HG03565 (cell line): ENCODE measurements around the gene ZCCHC2.

Experiments
- ATAC-seq: cut with Tn5 transposase; IDR thresholded peaks from one replicate; pipeline ENCODE4 v1.9.1; 2021; ENCODE audit warnings: mild to moderate bottlenecking, moderate library complexity; ENCODE audit not compliant: unreplicated experiment

The ZCCHC2 gene

GRCh38 chr18:62574776-62575175, 52.0 kb downstream of the ZCCHC2 start:
- no peak for ATAC-seq

DNA sequence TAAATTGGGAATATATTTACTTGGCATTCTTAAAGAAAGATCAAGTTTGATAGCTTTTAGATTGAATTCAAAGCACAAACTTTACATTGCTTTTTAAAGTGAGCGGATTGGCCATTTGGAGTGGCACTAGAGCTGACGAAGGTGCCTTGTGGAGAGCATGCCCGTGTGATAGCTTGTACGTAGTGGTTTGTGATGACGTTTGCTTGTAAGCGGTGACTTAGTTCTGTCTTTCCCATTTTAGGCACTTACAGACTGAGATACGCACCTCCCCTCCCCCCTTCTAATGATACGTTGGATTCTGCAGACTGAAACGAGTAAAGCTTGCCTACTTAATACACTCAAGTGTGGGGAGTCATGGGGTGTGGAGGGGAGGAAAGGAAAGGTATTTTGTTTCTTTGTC, 53.4 kb downstream of the ZCCHC2 start:
- no peak for ATAC-seq

GRCh38 chr18:62576845-62577512, 54.2 kb downstream of the ZCCHC2 start:
- ATAC-seq = peak; percentile 45

DNA sequence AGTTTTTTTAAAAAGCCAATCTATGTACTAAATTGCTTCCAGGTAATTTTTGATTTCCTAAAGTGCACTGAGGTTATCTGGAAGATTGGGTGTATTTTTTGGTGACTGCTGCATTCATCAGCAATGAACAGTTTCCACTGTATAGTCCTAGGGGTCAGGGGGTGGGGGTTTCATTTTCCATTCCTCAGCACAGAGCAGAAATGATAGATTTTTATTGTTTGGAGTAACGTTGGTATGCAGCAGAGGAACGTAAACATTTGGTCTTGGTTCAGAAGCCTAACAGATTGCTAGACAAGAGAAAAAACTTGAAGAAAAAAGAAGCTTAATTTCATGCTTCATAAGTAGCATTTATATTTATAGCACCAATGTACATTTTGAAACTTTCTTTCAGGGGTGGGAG, 54.9 kb downstream of the ZCCHC2 start:
- ATAC-seq = no peak

GRCh38 chr18:62578980-62579511, 56.2 kb downstream of the ZCCHC2 start:
- no peak for ATAC-seq

- ATAC-seq = no peak
Measured at GRCh38 chr18:62583376-62583775, 60.6 kb downstream of the ZCCHC2 start.

DNA sequence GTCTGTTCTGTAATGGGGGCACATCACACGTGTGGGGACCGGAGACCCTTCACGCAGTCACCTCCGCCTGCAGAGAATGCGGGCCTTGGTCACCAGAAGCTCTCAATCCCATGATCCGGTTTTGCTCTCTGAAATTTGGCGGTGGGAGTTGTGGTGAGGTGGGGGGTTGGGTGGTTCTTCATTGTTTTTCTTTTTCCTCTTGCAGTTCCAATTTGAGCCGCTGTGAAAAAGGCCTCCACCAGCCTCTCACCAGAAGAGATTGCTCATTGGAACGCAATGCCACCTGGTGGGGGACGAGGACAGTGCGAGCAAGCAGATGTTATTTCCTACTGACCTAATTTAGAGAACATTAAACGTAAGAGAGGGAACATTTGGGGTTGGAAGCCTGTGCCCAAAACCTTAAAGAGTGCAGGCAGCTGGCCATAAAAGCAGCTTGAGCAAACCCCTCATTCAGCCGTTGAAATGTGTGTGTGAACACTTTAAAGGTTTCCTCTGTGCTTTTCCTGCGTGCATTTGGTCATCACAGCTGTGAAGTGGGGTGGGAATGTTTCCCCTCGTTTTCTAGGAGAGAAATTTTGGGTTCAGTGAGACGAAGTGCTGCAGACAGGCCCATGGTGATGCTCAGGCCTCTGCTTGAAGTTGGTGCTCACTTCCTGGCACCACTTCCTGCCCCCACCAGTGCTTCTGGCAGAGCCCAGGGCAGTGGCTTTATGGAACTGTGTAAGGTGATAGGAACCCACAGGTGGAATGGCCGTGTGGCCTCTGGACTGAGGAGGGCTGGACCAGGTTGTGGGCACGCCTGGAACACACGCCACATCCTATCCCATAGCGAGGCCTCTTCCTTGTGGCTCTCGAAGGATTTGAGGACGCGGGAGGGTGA, 61.7 kb downstream of the ZCCHC2 start:
- ATAC-seq = peak; percentile 74

- ATAC-seq = no peak
Measured at GRCh38 chr18:62585274-62586150, 62.7 kb downstream of the ZCCHC2 start.

GRCh38 chr18:62586151-62586774, 63.4 kb downstream of the ZCCHC2 start:
- peak; percentile 66 for ATAC-seq

DNA sequence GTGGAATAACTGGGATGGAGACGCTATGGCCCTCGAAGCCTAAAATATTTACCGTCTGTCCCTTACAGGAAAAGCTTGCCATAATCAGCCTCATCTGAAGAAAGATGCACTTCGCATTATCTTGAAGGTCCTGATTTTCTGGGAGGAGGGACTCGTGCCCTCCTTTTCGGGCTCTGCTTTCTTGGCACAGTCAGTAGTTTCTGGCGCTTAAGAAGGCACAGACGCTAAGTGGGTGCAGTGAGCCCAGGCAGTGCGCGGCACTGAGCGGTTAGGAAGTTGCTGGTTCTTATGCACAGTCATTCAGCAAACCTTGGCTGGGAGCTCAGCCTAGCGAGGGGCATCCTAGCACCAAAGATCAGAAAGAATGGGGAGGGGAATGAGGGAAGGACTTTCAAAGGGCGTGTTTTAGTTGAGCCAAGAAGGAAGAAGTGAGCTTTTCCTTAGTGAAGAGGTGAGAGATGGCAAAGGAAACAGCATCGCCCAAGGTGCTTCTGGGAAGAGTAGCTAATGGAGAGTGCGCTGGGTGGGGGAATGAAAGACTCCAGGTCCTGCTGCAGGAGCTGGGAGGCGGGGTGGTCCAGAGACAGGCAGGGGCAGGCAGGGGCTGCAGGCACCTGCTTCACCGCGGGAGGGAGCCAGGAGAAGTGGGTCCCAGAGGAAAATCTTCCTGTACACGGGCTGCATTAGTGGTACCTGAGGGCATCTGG, 64.1 kb downstream of the ZCCHC2 start:
- ATAC-seq = no peak

DNA sequence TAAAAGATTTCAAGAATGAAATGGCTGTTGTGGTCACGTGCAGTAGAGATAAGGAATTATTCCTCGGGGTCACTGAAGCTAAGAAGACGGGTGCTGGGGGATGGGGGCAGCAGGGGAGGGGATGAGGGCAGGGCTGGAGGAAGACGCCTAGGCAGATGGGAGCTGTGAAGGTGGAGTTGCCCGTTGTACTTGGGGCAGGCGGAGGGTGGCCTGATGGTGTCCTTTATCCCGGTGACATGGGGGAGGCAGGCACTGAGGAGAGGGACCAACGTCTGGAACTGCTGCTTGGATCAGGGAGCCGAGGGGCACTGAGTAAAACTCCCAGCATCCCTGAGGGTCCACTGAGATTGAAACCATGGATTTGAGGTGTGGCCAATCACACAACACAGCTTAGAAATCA, 64.9 kb downstream of the ZCCHC2 start:
- no peak for ATAC-seq

DNA sequence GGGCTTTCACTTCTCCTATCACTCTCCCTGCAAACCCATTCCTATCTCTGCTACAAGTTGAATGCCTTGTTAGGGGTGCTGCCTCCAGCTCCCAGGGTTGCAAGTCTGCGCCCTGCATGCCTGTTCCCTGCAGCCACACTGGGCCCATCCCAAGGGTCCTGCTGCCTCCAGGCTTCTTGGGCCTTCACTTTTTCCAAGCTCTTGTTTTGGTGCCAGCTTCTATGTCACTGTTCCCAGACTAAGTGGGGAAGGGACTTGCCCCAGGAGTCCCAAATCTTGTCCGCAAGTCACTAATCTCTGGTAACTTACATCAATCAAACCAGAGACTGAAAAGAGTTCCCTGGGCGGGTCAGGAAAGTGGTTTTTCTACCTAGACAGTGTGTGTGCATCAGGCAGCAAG, 65.4 kb downstream of the ZCCHC2 start:
- ATAC-seq = no peak

DNA sequence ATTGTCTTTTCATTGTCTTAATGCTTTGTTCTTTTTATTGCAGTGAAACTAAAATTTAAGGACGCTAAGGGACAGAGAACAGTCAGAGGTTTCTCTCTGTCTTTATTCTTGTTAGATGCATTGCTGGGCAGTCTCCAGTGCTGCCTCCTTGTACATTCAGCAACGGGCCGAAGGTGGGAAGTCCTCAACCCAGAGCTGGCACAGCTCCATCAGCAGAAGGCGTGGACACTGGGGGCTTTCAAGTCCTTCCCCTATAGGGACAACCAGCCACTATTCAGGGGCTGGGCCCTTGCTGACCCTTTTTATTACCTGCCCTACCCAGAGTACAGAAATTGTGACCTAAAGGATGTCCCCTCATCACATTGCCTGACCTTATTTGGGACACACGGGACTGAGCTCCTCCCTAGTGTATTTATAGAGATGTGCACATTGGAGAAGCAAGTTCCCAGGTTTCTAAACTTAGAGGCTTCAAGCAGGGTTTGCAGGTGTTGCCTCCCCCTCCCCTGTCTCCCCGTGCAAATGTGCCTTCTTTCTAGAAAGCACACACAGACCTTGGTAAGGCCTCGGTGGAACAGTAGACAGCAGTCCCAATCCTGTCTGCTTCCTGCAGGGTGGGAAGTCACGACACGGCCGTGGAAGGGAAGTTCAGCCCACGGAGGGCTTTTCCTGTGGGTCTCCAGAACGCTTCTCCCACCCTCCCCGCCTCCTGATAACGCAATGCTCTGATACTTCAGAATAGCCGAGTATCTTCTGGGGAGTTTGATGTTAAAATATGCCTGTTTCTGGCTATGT, 68.2 kb downstream of the ZCCHC2 start:
- ATAC-seq = no peak

- ATAC-seq = no peak
Measured at GRCh38 chr18:62596145-62597005, 73.5 kb downstream of the ZCCHC2 start.

DNA sequence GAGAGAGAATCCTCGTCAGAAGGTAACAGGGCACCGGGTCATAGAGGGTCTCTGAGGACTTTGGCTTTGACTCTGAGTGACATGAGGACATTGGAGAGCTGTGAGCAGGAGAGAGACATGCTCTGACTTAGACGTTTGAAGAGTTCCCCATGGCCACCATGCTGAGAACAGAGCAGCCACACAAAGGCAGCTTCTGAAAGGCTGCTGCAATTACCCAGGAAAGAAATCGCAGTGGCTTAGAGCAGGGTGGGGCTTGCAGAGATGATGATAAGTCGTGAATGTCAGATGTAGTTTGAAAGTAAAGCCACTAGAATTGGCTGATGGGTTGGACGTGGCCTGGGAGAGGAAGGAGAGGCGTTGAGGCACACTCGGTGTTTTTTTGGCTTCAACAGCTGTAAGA, 79.0 kb downstream of the ZCCHC2 start:
- no peak for ATAC-seq

DNA sequence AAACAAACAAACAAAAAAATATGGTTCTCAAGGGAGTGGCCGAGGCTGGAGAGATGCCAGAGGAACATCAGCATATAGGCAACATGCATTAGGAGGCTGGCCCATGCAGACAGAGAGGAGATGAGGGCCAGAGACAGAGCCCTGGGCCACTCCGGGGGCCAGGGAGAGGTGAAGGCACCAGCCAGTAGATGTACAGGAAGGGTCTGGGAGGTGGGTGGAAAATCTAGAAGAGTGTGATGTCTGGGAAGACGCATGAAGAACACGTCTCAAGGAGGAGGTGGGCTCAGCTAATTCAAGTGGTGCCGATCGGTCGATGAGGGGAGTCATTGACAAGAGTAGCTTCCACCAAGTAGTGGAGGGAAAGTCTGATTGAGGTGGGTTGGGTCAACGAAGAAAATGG, 79.9 kb downstream of the ZCCHC2 start:
- no peak for ATAC-seq

GRCh38 chr18:62603211-62603610, 80.4 kb downstream of the ZCCHC2 start:
- no peak for ATAC-seq

DNA sequence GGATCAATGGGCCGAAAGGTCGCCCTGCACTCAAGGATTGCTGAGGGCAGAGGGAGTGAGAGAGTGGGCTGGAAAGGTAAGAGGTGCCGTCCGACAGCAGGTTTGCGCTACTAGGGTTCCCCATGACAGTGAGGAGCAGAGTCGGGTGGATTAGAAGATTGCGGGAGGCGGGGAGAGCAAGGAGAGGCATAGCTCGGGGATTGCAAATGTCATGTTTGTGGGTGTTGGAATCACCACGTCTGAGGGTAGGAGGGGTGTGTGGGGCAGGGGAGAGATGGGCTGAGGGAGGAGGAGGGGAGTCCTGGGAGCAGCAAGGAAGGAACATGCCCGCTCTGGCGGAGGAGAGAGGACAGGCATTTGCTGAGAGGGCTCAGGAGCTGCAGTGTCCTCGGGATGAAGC, 81.2 kb downstream of the ZCCHC2 start:
- ATAC-seq = no peak
